ENCODE data around the gene MPRIP.

DNA sequence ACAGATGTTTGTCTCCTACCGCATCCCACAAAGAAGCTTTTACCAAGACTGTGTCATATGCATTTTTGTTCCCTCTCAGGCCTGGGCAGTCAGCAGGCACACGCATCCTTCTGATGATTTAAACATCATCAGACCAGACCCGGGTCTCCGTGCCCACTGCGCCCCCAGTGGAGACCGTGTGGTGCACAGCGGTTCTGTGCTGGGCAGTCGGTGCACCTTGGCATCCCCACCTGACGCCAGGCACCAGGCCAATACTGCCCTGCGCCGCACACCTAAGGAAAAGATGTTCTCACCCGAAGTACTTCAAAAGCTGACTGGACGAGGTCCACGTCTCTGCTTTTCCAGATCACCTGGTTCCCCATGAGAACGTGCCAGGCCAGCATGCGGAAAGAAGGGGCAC, 174.5 kb downstream of the MPRIP start:
- TF ChIP-seq CTCF (IDR thresholded peaks at IDR 0.05) = no peak
- no peak for TF ChIP-seq POLR2A (IDR thresholded peaks at IDR 0.05)
